K562 (cell line): Measurements from ENCODE around the gene VAMP4. TPM values are rescaled to one million over a fixed set of nuclear protein-coding genes. Genes with fewer than 3 reads are reported as not detected.

Source experiments
- CEBPB ChIP-seq: fragments of 450-650 bp; IDR thresholded peaks from 2 replicates; pipeline ENCODE4 v1.6.1; 2016; ENCODE audit warnings: missing genetic modification characterization, missing compliant biosample characterization
- EHMT2 ChIP-seq: fragments of 450-650 bp; IDR thresholded peaks from 2 replicates; pipeline ENCODE4 v1.6.1; 2018; ENCODE audit warnings: antibody characterized with exemption
- HDGF ChIP-seq: fragments of 450-650 bp; IDR thresholded peaks from 2 replicates; pipeline ENCODE4 v1.6.1; 2016
- MYBL2 ChIP-seq, 2 experiments: fragments of 450-650 bp in 1 of 2; sonication (generic) in 1 of 2; formaldehyde crosslinking in 1 of 2; IDR thresholded peaks; 2 replicates each; pipeline versions ENCODE4 v1.6.1 to v1.8.1; 2017 to 2022; ENCODE audit warnings: borderline replicate concordance in 1 of 2, inconsistent platforms in 1 of 2, low read depth in 1 of 2, mild to moderate bottlenecking in 1 of 2, missing genetic modification reagents in 1 of 2, moderate library complexity in 1 of 2
- NFE2L1 ChIP-seq: fragments of 450-650 bp; IDR thresholded peaks from 2 replicates; pipeline ENCODE4 v1.6.1; 2016; ENCODE audit warnings: missing genetic modification characterization, low read depth, mild to moderate bottlenecking, missing compliant biosample characterization, moderate library complexity, borderline replicate concordance
- RAD51 ChIP-seq: fragments of 450-650 bp; IDR thresholded peaks from 2 replicates; pipeline ENCODE4 v1.7.1; 2016; ENCODE audit warnings: low read depth, mild to moderate bottlenecking, borderline replicate concordance
- SMAD3 ChIP-seq: fragments of 450-650 bp; formaldehyde crosslinking; conservative IDR thresholded peaks from 2 replicates; pipeline ENCODE4 v1.4.0; 2020; ENCODE audit warnings: mild to moderate bottlenecking
- ZNF589 ChIP-seq: fragments of 200-800 bp; sonication (Bioruptor generic); IDR thresholded peaks from 2 replicates; pipeline ENCODE4 v1.6.1; 2016; ENCODE audit warnings: low read depth, missing genetic modification characterization, missing compliant biosample characterization
- polyA plus RNA-seq, 8 experiments: library from polyadenylated mRNA; depleted of rRNA in 4 of 8; stranded (reverse) in 5 of 8; unstranded in 3 of 8; fragments of >200 nt; fragmentation: Nextera tagmentation in 2 of 8; fragmentation: Illumina TruSeq in 1 of 8; extraction: Ambion mirVana in 2 of 8; extraction: Trizol in 1 of 8; gene quantifications; 2 replicates each; pipeline versions ENCODE4 v1.2.1 to v1.2.3, GENCODE V29; 2011 to 2014; ENCODE audit warnings: inconsistent platforms in 1 of 8, missing spikeins in 1 of 8
- total RNA-seq, 7 experiments: library from RNA; depleted of rRNA in 6 of 7; stranded (reverse); fragments of >200 nt in 6 of 7; fragmentation: Illumina TruSeq in 2 of 7; extraction: Trizol in 2 of 7; gene quantifications; 2 replicates each; pipeline versions ENCODE4 v1.2.1 to v1.2.3, GENCODE V29; 2011 to 2021; ENCODE audit warnings: low replicate concordance in 1 of 7
- TF ChIP-seq, protein P1 (sequence below), 2 experiments: fragments of 450-650 bp; formaldehyde crosslinking in 1 of 2; IDR thresholded peaks; 2 replicates each; pipeline versions ENCODE4 v1.4.0 to v1.6.1; 2014 to 2020; ENCODE audit warnings: mild to moderate bottlenecking in 2 of 2, borderline replicate concordance in 1 of 2, low read depth in 1 of 2
- TF ChIP-seq, protein P2 (sequence below), 2 experiments: fragments of 450-650 bp; conservative IDR thresholded peaks; 2 replicates each; pipeline ENCODE4 v1.6.1; 2017; ENCODE audit warnings: mild to moderate bottlenecking in 2 of 2, moderate library complexity in 2 of 2
- TF ChIP-seq, protein P3 (sequence below): fragments of 450-650 bp; IDR thresholded peaks from 2 replicates; pipeline ENCODE4 v1.6.1; 2016; ENCODE audit warnings: borderline replicate concordance

Gene VAMP4
- total and polyA plus RNA-seq, 9 of the 15 experiments (the other 6 are each of a cell fraction or from before 2014, with no cell fraction given), result 3.3 to 21.4 (median 11.9) TPM

DNA sequence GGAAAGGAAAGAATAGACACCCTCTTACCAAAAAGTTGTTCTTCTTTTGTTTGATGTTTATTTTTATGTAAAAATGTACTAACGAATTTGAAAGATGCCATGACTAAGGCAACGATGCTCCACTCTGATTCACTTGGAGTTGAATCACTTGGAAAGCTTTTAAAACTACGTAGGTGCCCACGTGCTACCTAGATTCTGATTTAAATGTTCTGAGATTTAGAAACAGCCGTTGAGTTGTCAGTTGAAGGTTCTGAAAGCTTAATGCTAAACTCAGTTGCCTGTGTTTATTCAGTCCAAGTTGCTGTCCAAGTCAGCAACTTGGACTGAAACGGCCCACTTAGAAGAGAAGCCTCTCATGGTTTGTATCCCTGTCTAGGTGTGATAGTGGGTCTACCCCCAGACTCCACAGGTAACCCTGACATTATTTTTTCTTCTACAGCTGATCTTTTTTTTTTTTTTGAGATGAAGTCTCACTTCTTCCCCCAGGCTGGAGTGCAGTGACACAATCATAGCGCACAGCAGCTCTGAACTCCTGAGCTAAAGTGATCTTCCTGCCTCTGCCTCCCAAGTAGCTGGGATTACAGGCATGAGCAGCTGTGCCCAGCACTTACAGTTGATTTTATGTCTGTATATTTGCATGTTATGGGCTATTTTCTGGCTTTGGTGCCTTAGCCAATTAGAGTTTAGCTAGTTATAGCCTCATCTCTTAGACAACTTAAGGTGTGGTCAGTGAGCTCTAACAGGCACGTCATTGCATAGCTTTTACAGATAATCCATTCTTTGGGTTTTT is 1.4 kb upstream of the VAMP4 start (continued):
- TF ChIP-seq, protein P1, sequence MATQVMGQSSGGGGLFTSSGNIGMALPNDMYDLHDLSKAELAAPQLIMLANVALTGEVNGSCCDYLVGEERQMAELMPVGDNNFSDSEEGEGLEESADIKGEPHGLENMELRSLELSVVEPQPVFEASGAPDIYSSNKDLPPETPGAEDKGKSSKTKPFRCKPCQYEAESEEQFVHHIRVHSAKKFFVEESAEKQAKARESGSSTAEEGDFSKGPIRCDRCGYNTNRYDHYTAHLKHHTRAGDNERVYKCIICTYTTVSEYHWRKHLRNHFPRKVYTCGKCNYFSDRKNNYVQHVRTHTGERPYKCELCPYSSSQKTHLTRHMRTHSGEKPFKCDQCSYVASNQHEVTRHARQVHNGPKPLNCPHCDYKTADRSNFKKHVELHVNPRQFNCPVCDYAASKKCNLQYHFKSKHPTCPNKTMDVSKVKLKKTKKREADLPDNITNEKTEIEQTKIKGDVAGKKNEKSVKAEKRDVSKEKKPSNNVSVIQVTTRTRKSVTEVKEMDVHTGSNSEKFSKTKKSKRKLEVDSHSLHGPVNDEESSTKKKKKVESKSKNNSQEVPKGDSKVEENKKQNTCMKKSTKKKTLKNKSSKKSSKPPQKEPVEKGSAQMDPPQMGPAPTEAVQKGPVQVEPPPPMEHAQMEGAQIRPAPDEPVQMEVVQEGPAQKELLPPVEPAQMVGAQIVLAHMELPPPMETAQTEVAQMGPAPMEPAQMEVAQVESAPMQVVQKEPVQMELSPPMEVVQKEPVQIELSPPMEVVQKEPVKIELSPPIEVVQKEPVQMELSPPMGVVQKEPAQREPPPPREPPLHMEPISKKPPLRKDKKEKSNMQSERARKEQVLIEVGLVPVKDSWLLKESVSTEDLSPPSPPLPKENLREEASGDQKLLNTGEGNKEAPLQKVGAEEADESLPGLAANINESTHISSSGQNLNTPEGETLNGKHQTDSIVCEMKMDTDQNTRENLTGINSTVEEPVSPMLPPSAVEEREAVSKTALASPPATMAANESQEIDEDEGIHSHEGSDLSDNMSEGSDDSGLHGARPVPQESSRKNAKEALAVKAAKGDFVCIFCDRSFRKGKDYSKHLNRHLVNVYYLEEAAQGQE (IDR thresholded peaks at IDR 0.05; ENCODE audit: borderline replicate concordance), result peak; percentile 51
- TF ChIP-seq, protein P1 (CRISPR knock-in tag; IDR thresholded peaks at IDR 0.05; ENCODE audit: low read depth), result no peak
- TF ChIP-seq ZNF589 (CRISPR knock-in tag) (peak; percentile 64; the same call in 1 of the 2 replicates), SMAD3 (CRISPR knock-in tag) (no peak), RAD51 (0 out of 2 replicates have a peak, but pooled peaks have one; percentile 9), NFE2L1 (tag) (no peak), CEBPB (tag) (peak; percentile 33; the same call in 1 of the 2 replicates), MYBL2 (IDR thresholded peaks at IDR 0.05; ENCODE audit: low read depth) (peak; percentile 70), MYBL2 (CRISPR knock-in tag; IDR thresholded peaks at IDR 0.05; ENCODE audit: borderline replicate concordance) (no peak), HDGF (0 out of 2 replicates have a peak, but pooled peaks have one; percentile 34), EHMT2 (0 out of 2 replicates have a peak, but pooled peaks have one; percentile 29)
- TF ChIP-seq, protein P2, sequence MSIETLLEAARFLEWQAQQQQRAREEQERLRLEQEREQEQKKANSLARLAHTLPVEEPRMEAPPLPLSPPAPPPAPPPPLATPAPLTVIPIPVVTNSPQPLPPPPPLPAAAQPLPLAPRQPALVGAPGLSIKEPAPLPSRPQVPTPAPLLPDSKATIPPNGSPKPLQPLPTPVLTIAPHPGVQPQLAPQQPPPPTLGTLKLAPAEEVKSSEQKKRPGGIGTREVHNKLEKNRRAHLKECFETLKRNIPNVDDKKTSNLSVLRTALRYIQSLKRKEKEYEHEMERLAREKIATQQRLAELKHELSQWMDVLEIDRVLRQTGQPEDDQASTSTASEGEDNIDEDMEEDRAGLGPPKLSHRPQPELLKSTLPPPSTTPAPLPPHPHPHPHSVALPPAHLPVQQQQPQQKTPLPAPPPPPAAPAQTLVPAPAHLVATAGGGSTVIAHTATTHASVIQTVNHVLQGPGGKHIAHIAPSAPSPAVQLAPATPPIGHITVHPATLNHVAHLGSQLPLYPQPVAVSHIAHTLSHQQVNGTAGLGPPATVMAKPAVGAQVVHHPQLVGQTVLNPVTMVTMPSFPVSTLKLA (conservative IDR thresholded peaks at IDR 0.05), result 0 out of 4 replicates have a peak, but pooled peaks of 1 of the 2 experiments have one; percentile 10
- TF ChIP-seq, protein P3, sequence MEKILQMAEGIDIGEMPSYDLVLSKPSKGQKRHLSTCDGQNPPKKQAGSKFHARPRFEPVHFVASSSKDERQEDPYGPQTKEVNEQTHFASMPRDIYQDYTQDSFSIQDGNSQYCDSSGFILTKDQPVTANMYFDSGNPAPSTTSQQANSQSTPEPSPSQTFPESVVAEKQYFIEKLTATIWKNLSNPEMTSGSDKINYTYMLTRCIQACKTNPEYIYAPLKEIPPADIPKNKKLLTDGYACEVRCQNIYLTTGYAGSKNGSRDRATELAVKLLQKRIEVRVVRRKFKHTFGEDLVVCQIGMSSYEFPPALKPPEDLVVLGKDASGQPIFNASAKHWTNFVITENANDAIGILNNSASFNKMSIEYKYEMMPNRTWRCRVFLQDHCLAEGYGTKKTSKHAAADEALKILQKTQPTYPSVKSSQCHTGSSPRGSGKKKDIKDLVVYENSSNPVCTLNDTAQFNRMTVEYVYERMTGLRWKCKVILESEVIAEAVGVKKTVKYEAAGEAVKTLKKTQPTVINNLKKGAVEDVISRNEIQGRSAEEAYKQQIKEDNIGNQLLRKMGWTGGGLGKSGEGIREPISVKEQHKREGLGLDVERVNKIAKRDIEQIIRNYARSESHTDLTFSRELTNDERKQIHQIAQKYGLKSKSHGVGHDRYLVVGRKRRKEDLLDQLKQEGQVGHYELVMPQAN, result 0 out of 2 replicates have a peak, but pooled peaks have one; percentile 16
